Measurements from ENCODE around the gene POMGNT2.

Gene POMGNT2

GRCh38 chr3:43105596-43106292 is at the start of gene POMGNT2:
Gene POMGNT2, minus strand, starts transcription at chr3:43106079. Its CDS starts 24,648 bp downstream, at chr3:43081431.
- peak within 1 kb of the TSS; percentile 46 for H3K4me3 ChIP-seq (replicated peaks; ENCODE audit: low read depth, low read length)
- no peaks in the 10 kb centered on the region for H3K36me3 ChIP-seq (ENCODE audit: control insufficient read depth, insufficient read depth, low read length)

GRCh38 chr3:43154980-43155379 is 49.1 kb upstream of the POMGNT2 start:
- DNase-seq (ENCODE audit: extremely low read depth, insufficient read length): no peak

More at GRCh38 chr3:43105596-43106292, at the start of gene POMGNT2:
- H3K27me3 ChIP-seq (replicated peaks; ENCODE audit: control insufficient read depth, insufficient read depth, low read length): peaks cover 4% of the 10 kb centered on the region; the same call in 1 of the 2 replicates
- TF ChIP-seq CTCF (IDR thresholded peaks at IDR 0.05; ENCODE audit: insufficient read depth, low read length, poor library complexity, severe bottlenecking): no peak
- DNase-seq (ENCODE audit: extremely low read depth, insufficient read length): peak; percentile 83

GRCh38 chr3:43153216-43154083 is 47.6 kb upstream of the POMGNT2 start:
- no peak for DNase-seq (ENCODE audit: extremely low read depth, insufficient read length)
- Histone ChIP-seq H3K4me3 (replicated peaks; ENCODE audit: low read depth, low read length) (no peak overlapping the region), H3K36me3 (ENCODE audit: control insufficient read depth, insufficient read depth, low read length) (no peaks in the 10 kb centered on the region), H3K27me3 (replicated peaks; ENCODE audit: control insufficient read depth, insufficient read depth, low read length) (no peaks in the 10 kb centered on the region; the same call in 1 of the 2 replicates)
- TF ChIP-seq CTCF (IDR thresholded peaks at IDR 0.05; ENCODE audit: insufficient read depth, low read length, poor library complexity, severe bottlenecking): no peak

More at GRCh38 chr3:43154980-43155379, 49.1 kb upstream of the POMGNT2 start:
- no peaks in the 10 kb centered on the region; the same call in none of the 2 replicates for H3K27me3 ChIP-seq (replicated peaks; ENCODE audit: control insufficient read depth, insufficient read depth, low read length)
- no peak for TF ChIP-seq CTCF (IDR thresholded peaks at IDR 0.05; ENCODE audit: insufficient read depth, low read length, poor library complexity, severe bottlenecking)
- no peak overlapping the region for H3K4me3 ChIP-seq (replicated peaks; ENCODE audit: low read depth, low read length)
- H3K36me3 ChIP-seq (ENCODE audit: control insufficient read depth, insufficient read depth, low read length): no peaks in the 10 kb centered on the region

- TF ChIP-seq CTCF (IDR thresholded peaks at IDR 0.05; ENCODE audit: insufficient read depth, low read length, poor library complexity, severe bottlenecking): no peak
- Histone ChIP-seq H3K4me3 (replicated peaks; ENCODE audit: low read depth, low read length) (no peak overlapping the region), H3K27me3 (replicated peaks; ENCODE audit: control insufficient read depth, insufficient read depth, low read length) (no peaks in the 10 kb centered on the region; the same call in 1 of the 2 replicates), H3K36me3 (ENCODE audit: control insufficient read depth, insufficient read depth, low read length) (no peaks in the 10 kb centered on the region)
- DNase-seq (ENCODE audit: extremely low read depth, insufficient read length): no peak
Observed at GRCh38 chr3:43152649-43153048, 46.8 kb upstream of the POMGNT2 start.

DNA sequence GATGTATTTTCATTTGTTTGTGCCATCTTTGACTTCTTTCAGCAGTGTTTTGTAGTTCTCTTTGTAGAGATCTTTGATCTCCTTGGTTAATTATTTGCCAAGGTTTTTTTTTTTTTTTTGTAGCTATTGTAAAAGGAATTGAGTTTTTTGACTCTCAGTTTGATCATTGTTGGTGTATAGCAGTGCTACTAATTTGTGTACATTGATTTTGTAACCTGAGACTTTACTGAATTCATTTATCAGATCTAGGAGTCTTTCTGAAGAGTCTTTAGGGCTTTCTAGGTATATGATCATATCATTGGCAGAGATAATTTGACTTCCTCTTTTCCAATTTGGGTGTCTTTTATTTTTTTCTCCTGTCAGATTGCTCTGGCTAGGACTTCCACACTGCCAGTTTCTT is 42.2 kb upstream of the POMGNT2 start:
- Histone ChIP-seq H3K36me3 (ENCODE audit: control insufficient read depth, insufficient read depth, low read length) (no peaks in the 10 kb centered on the region), H3K4me3 (replicated peaks; ENCODE audit: low read depth, low read length) (no peak overlapping the region), H3K27me3 (replicated peaks; ENCODE audit: control insufficient read depth, insufficient read depth, low read length) (no peaks in the 10 kb centered on the region; the same call in 1 of the 2 replicates)
- no peak for DNase-seq (ENCODE audit: extremely low read depth, insufficient read length)
- no peak for TF ChIP-seq CTCF (IDR thresholded peaks at IDR 0.05; ENCODE audit: insufficient read depth, low read length, poor library complexity, severe bottlenecking)

Measured in GM06990 (cell line).